GM21717 (cell line): ENCODE results near the gene CNTFR.

ENCODE experiments used
- ATAC-seq: cut with Tn5 transposase; IDR thresholded peaks from one replicate; pipeline ENCODE4 v1.9.1; 2021; ENCODE audit warnings: mild to moderate bottlenecking, moderate library complexity; ENCODE audit not compliant: unreplicated experiment

CNTFR gene

GRCh38 chr9:34573599-34574325 is 15.8 kb downstream of the CNTFR start:
- ATAC-seq = no peak

GRCh38 chr9:34572628-34573027 is 16.9 kb downstream of the CNTFR start:
- ATAC-seq = no peak

GRCh38 chr9:34572092-34572491 is 17.4 kb downstream of the CNTFR start:
- no peak for ATAC-seq

GRCh38 chr9:34571481-34571810 is 18.1 kb downstream of the CNTFR start:
- no peak for ATAC-seq

GRCh38 chr9:34570809-34571480 is 18.6 kb downstream of the CNTFR start:
- no peak for ATAC-seq

- ATAC-seq = no peak
Observed at GRCh38 chr9:34570376-34570775, 19.1 kb downstream of the CNTFR start.

GRCh38 chr9:34568774-34569173 is 20.8 kb downstream of the CNTFR start:
- no peak for ATAC-seq

GRCh38 chr9:34568133-34568532 is 21.4 kb downstream of the CNTFR start:
- ATAC-seq = no peak

GRCh38 chr9:34566972-34567371 is 22.6 kb downstream of the CNTFR start:
- no peak for ATAC-seq

GRCh38 chr9:34566322-34566721 is 23.2 kb downstream of the CNTFR start:
- no peak for ATAC-seq

GRCh38 chr9:34565856-34566255 is 23.7 kb downstream of the CNTFR start:
- no peak for ATAC-seq

GRCh38 chr9:34564617-34565016 is 24.9 kb downstream of the CNTFR start:
- no peak for ATAC-seq

- no peak for ATAC-seq
Observed at GRCh38 chr9:34563262-34563661, 26.3 kb downstream of the CNTFR start.

- ATAC-seq = no peak
Observed at GRCh38 chr9:34562135-34562745, 27.3 kb downstream of the CNTFR start.

GRCh38 chr9:34560599-34561214 is 28.8 kb downstream of the CNTFR start:
- no peak for ATAC-seq

GRCh38 chr9:34559624-34560455 is 29.7 kb downstream of the CNTFR start:
- ATAC-seq = no peak

GRCh38 chr9:34558919-34559623 is 30.5 kb downstream of the CNTFR start:
- no peak for ATAC-seq

GRCh38 chr9:34558364-34558763 is 31.2 kb downstream of the CNTFR start:
- no peak for ATAC-seq

- ATAC-seq = no peak
Observed at GRCh38 chr9:34557426-34558321, 31.9 kb downstream of the CNTFR start.
